SK-N-MC (cell line): Measurements from ENCODE around the gene UXS1.

Source experiments
- EZH2 ChIP-seq: fragments of 200-600 bp; sonication (generic); IDR thresholded peaks from one replicate; pipeline ENCODE4 v1.6.1; 2017; ENCODE audit warnings: antibody characterized with exemption
- POLR2AphosphoS5 ChIP-seq: IDR thresholded peaks from 2 replicates; pipeline ENCODE4 v1.6.1; 2012; ENCODE audit warnings: mild to moderate bottlenecking, low read depth, low read length, borderline replicate concordance

DNA sequence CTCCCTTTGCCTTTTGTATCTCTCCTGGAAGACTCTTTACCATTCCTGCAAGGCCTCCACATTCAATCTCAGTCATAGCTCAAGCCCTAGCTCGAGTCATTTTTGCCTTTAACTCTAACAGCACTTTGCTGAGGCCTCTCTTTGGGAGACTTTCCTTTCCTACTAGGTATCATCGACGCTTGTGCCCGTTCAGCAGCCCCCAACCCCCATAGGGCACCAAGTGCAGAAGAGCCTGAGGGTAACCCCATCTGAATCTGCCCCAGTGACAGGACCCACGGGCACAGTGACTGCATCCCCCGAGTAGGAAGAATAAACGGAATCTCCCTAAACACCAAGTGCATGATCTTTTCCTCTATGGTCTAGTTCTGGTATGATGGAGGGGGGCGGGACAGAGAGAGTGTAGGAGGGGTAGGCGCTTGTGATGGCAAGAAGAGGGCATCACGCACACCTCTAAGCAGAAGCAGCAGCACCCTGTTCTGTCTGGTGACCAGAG is 66.3 kb downstream of the UXS1 start:
- TF ChIP-seq EZH2 (no peak), POLR2AphosphoS5 (no peak)
